Measurements from ENCODE around the gene FAM53A. TPM values are rescaled to one million over a fixed set of nuclear protein-coding genes. Genes with fewer than 3 reads are reported as not detected.
"Not testable (repeated sequence)": the region's sequence is repeated elsewhere in the genome, so short reads cannot be mapped to it uniquely, and the experiment has no call there.

Gene FAM53A
- total and polyA plus RNA-seq, 12 donors: 0.44 to 6.2 (median 1.4) TPM

GRCh38 chr4:1705732-1706131 lies 21.6 kb upstream of the FAM53A start:
- no peak for DNase-seq
- Histone ChIP-seq H3K27ac (no peak overlapping the region), H3K9me3 (replicated peaks in 1 of 3) (no peaks in the 10 kb centered on the region), H3K27me3 (no peaks in the 10 kb centered on the region), H3K36me3 (replicated peaks in 1 of 2) (peaks cover 0 to 33% of the 10 kb centered on the region in 2 donors), H3K4me1 (replicated peaks in 1 of 2) (peaks cover 0 to 6% of the 10 kb centered on the region in 2 donors), H3K4me3 (no peak overlapping the region)
- WGBS, 4 donors: 96 to 98% (median 96%) methylated on average over 6 of the region's 6 CpGs
- intact Hi-C loops (cut with DNase I): no loop called here
- TF ChIP-seq CTCF (IDR thresholded peaks at IDR 0.05) (no peak), POLR2A (IDR thresholded peaks at IDR 0.05) (no peak)

- TF ChIP-seq CTCF (IDR thresholded peaks at IDR 0.05) (no peak), POLR2A (IDR thresholded peaks at IDR 0.05) (no peak)
- no peak overlapping the region for H3K4me3 ChIP-seq
- WGBS, 4 donors: 93 to 100% (median 97%) methylated on average over 1 of the region's 1 CpG
- intact Hi-C loops (cut with DNase I): no loop called here
- H3K36me3 ChIP-seq (replicated peaks in 1 of 2): peaks cover 0 to 36% of the 10 kb centered on the region in 2 donors
- DNase-seq: no peak
- H3K27ac ChIP-seq: no peak overlapping the region
- no peaks in the 10 kb centered on the region for H3K27me3 ChIP-seq
- H3K9me3 ChIP-seq (replicated peaks in 1 of 3): no peaks in the 10 kb centered on the region
- no peaks in the 10 kb centered on the region for H3K4me1 ChIP-seq (replicated peaks in 1 of 2)
These were observed 19.8 kb upstream of the FAM53A start for GRCh38 chr4:1703867-1704266.

- 81 to 93% (median 85%) methylated on average over 8 of the region's 8 CpGs for WGBS, 4 donors
- H3K4me1 ChIP-seq (replicated peaks in 1 of 2); H3K27me3 ChIP-seq; H3K9me3 ChIP-seq (replicated peaks in 1 of 3); DNase-seq; intact Hi-C loops (cut with DNase I); H3K4me3 ChIP-seq; H3K27ac ChIP-seq: not testable (repeated sequence)
- H3K36me3 ChIP-seq (replicated peaks in 1 of 2): peaks cover 0 to 55% of the 10 kb centered on the region in 2 donors
These were observed 17.6 kb upstream of the FAM53A start for GRCh38 chr4:1701671-1702070.

GRCh38 chr4:1695913-1696312 lies 11.8 kb upstream of the FAM53A start:
- 72 to 83% (median 83%) methylated on average over 5 of the region's 5 CpGs for WGBS, 4 donors
- no peak overlapping the region for H3K27ac ChIP-seq
- H3K36me3 ChIP-seq (replicated peaks in 1 of 2): peaks cover 0 to 82% of the 10 kb centered on the region in 2 donors
- intact Hi-C loops (cut with DNase I): no loop called here
- H3K4me1 ChIP-seq (replicated peaks in 1 of 2): no peaks in the 10 kb centered on the region
- H3K27me3 ChIP-seq: no peaks in the 10 kb centered on the region
- H3K4me3 ChIP-seq: no peak overlapping the region
- no peaks in the 10 kb centered on the region for H3K9me3 ChIP-seq (replicated peaks in 1 of 3)
- no peak for DNase-seq
- no peak for TF ChIP-seq POLR2A (IDR thresholded peaks at IDR 0.05)

- Histone ChIP-seq H3K36me3 (replicated peaks in 1 of 2) (peaks cover 0 to 72% of the 10 kb centered on the region in 2 donors), H3K9me3 (replicated peaks in 1 of 3) (no peaks in the 10 kb centered on the region), H3K27me3 (no peaks in the 10 kb centered on the region), H3K4me1 (replicated peaks in 1 of 2) (no peaks in the 10 kb centered on the region), H3K27ac (no peak overlapping the region), H3K4me3 (no peak overlapping the region)
- peak; percentile 69 to 86 (median 76) for DNase-seq
- WGBS, 4 donors: 38 to 43% (median 42%) methylated on average over 7 of the region's 7 CpGs
- peak; percentile 83 to 93 (median 86) for TF ChIP-seq CTCF (IDR thresholded peaks at IDR 0.05)
- TF ChIP-seq POLR2A (IDR thresholded peaks at IDR 0.05): no peak
- intact Hi-C loops (cut with DNase I): loop anchor here (5.0 kb wide), 1 partner anchor 34 kb away; no protein-coding TSS in a partner anchor
These were observed 9.2 kb upstream of the FAM53A start for GRCh38 chr4:1693131-1693896.
